ENCODE data around the gene TYROBP.

- TF ChIP-seq CTCF (IDR thresholded peaks at IDR 0.05; ENCODE audit: borderline replicate concordance, extremely low read depth, low read length, poor library complexity, severe bottlenecking) (no peak), EZH2 (IDR thresholded peaks at IDR 0.05; ENCODE audit: borderline replicate concordance, low read depth, low read length, severe bottlenecking) (no peak)
Observed at GRCh38 chr19:35902870-35903475, 5.1 kb downstream of the TYROBP start.
